ENCODE data around the gene AS3MT.

- no peak for TF ChIP-seq REST (IDR thresholded peaks at IDR 0.05; ENCODE audit: low read depth)
- TF ChIP-seq EP300 (IDR thresholded peaks at IDR 0.05; ENCODE audit: borderline replicate concordance): no peak
- TF ChIP-seq FOXM1 (IDR thresholded peaks at IDR 0.05; ENCODE audit: borderline replicate concordance, low read depth): no peak
- no peak for TF ChIP-seq RAD21 (IDR thresholded peaks at IDR 0.05; ENCODE audit: low read depth)
- no peak for TF ChIP-seq TCF12 (IDR thresholded peaks at IDR 0.05; ENCODE audit: low read depth)
- no peak for TF ChIP-seq TAF1 (IDR thresholded peaks at IDR 0.05; ENCODE audit: low read depth)
- no peak for TF ChIP-seq YY1 (IDR thresholded peaks at IDR 0.05; ENCODE audit: low read depth)
- TF ChIP-seq NFIC (IDR thresholded peaks at IDR 0.05): no peak
- TF ChIP-seq USF1 (IDR thresholded peaks at IDR 0.05): no peak
- no peak for TF ChIP-seq TEAD4 (IDR thresholded peaks at IDR 0.05)
- TF ChIP-seq CEBPB (IDR thresholded peaks at IDR 0.05): no peak
These were observed 44.6 kb upstream of the AS3MT start for GRCh38 chr10:102824664-102825063.
